Measurements from ENCODE around the gene PRDM8.

DNA sequence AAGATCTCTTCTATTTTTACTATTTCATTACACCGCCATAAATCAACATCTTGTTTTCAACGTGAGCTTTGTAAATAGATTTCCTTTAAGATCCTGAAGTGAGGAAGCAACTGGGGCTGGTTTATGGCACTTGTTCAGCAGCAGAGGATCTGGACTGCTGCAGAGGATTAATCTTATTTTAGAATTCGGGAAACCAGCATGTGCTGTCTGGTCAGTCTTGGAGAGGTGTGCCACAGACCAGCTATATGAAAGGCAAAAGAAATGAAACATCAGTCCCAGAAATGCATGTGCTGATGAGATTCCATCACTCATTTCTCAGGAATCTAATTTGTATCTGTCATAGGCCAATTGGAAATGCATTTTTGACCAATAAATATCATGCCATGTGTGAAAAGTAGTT is 23.4 kb downstream of the PRDM8 start:
- no peak for TF ChIP-seq POLR2AphosphoS5 (IDR thresholded peaks at IDR 0.05; ENCODE audit: borderline replicate concordance, low read depth, low read length)
- no peak for TF ChIP-seq EZH2 (IDR thresholded peaks at IDR 0.05)
